ENCODE measurements around the gene NFIB.

NFIB gene

GRCh38 chr9:14096258-14096922 is 217.6 kb downstream of the NFIB start:
- no peak for DNase-seq

- no peak for DNase-seq
Observed at GRCh38 chr9:14095277-14095676, 218.7 kb downstream of the NFIB start.

- DNase-seq, result no peak
Observed at GRCh38 chr9:14094491-14094890, 219.4 kb downstream of the NFIB start.

- no peak for DNase-seq
Observed at GRCh38 chr9:14092344-14092743, 221.6 kb downstream of the NFIB start.

GRCh38 chr9:14089051-14089803 is 224.7 kb downstream of the NFIB start:
- DNase-seq, result no peak

GRCh38 chr9:14087576-14087975 is 226.4 kb downstream of the NFIB start:
- no peak for DNase-seq

GRCh38 chr9:14086495-14086894 is 227.4 kb downstream of the NFIB start:
- no peak for DNase-seq

- DNase-seq, result no peak
Observed at GRCh38 chr9:14085810-14086209, 228.1 kb downstream of the NFIB start.

- no peak for DNase-seq
Observed at GRCh38 chr9:14084867-14085266, 229.1 kb downstream of the NFIB start.

GRCh38 chr9:14083366-14083765 is 230.6 kb downstream of the NFIB start:
- DNase-seq, result no peak

- no peak for DNase-seq
Observed at GRCh38 chr9:14082732-14083131, 231.2 kb downstream of the NFIB start.

GRCh38 chr9:14081745-14082144 is 232.2 kb downstream of the NFIB start:
- no peak for DNase-seq

GRCh38 chr9:14080959-14081542 is 232.9 kb downstream of the NFIB start:
- no peak for DNase-seq

GRCh38 chr9:14079440-14079839 is 234.5 kb downstream of the NFIB start:
- no peak for DNase-seq

- no peak for DNase-seq
Observed at GRCh38 chr9:14077672-14078071, 236.3 kb downstream of the NFIB start.

- no peak for DNase-seq
Observed at GRCh38 chr9:14075218-14075617, 238.7 kb downstream of the NFIB start.

GRCh38 chr9:14072850-14073249 is 241.1 kb downstream of the NFIB start:
- DNase-seq, result no peak

GRCh38 chr9:14071484-14071883 is 242.5 kb downstream of the NFIB start:
- DNase-seq, result no peak

- no peak for DNase-seq
Observed at GRCh38 chr9:14068690-14069089, 245.3 kb downstream of the NFIB start.

GRCh38 chr9:14066831-14067230 is 247.1 kb downstream of the NFIB start:
- DNase-seq, result no peak

- DNase-seq, result no peak
Observed at GRCh38 chr9:14066032-14066431, 247.9 kb downstream of the NFIB start.

GRCh38 chr9:14064940-14065339 is 249.0 kb downstream of the NFIB start:
- DNase-seq, result no peak

- no peak for DNase-seq
Observed at GRCh38 chr9:14063756-14064155, 250.2 kb downstream of the NFIB start.

- DNase-seq, result no peak
Observed at GRCh38 chr9:14062586-14063221, 251.2 kb downstream of the NFIB start.

Data from activated CD4-positive, alpha-beta T cell treated with anti-CD3 and anti-CD28 coated beads, Interleukin-2, amount 50 U/mL, for 48 hours (primary cell).